ENCODE results near the gene UBE2QL1. TPM values are rescaled to one million over a fixed set of nuclear protein-coding genes. Genes with fewer than 3 reads are reported as not detected.

Gene UBE2QL1
- total RNA-seq, 1 donor from 2014 or later = 0.17 TPM

- no peak for TF ChIP-seq CTCF (IDR thresholded peaks at IDR 0.05; ENCODE audit: insufficient read depth, low read length, poor library complexity, severe bottlenecking)
- no peak overlapping the region for H3K4me3 ChIP-seq (ENCODE audit: low read depth, low read length)
- H3K36me3 ChIP-seq (ENCODE audit: control insufficient read depth, insufficient read depth, low read length) = no peaks in the 10 kb centered on the region
- peaks cover 13% of the 10 kb centered on the region for H3K27me3 ChIP-seq (ENCODE audit: control insufficient read depth, insufficient read depth, low read length)
- no peak for DNase-seq (ENCODE audit: low read depth)
These were observed 41.1 kb downstream of the UBE2QL1 start for GRCh38 chr5:6489643-6490185.

- H3K27me3 ChIP-seq (ENCODE audit: control insufficient read depth, insufficient read depth, low read length) = peaks cover 13% of the 10 kb centered on the region
- H3K4me3 ChIP-seq (ENCODE audit: low read depth, low read length) = no peak overlapping the region
- TF ChIP-seq CTCF (IDR thresholded peaks at IDR 0.05; ENCODE audit: insufficient read depth, low read length, poor library complexity, severe bottlenecking) = no peak
- H3K36me3 ChIP-seq (ENCODE audit: control insufficient read depth, insufficient read depth, low read length) = no peaks in the 10 kb centered on the region
- no peak for DNase-seq (ENCODE audit: low read depth)
These were observed 41.6 kb downstream of the UBE2QL1 start for GRCh38 chr5:6490246-6490645.

GRCh38 chr5:6490693-6491092 lies 42.0 kb downstream of the UBE2QL1 start:
- DNase-seq (ENCODE audit: low read depth) = no peak
- H3K27me3 ChIP-seq (ENCODE audit: control insufficient read depth, insufficient read depth, low read length) = peaks cover 13% of the 10 kb centered on the region
- H3K4me3 ChIP-seq (ENCODE audit: low read depth, low read length) = no peak overlapping the region
- no peak for TF ChIP-seq CTCF (IDR thresholded peaks at IDR 0.05; ENCODE audit: insufficient read depth, low read length, poor library complexity, severe bottlenecking)
- H3K36me3 ChIP-seq (ENCODE audit: control insufficient read depth, insufficient read depth, low read length) = no peaks in the 10 kb centered on the region

GRCh38 chr5:6491196-6491918 lies 42.7 kb downstream of the UBE2QL1 start:
- no peak for TF ChIP-seq CTCF (IDR thresholded peaks at IDR 0.05; ENCODE audit: insufficient read depth, low read length, poor library complexity, severe bottlenecking)
- H3K4me3 ChIP-seq (ENCODE audit: low read depth, low read length) = no peak overlapping the region
- peaks cover 13% of the 10 kb centered on the region for H3K27me3 ChIP-seq (ENCODE audit: control insufficient read depth, insufficient read depth, low read length)
- no peak for DNase-seq (ENCODE audit: low read depth)
- H3K36me3 ChIP-seq (ENCODE audit: control insufficient read depth, insufficient read depth, low read length) = no peaks in the 10 kb centered on the region

GRCh38 chr5:6491919-6492290 lies 43.2 kb downstream of the UBE2QL1 start:
- H3K4me3 ChIP-seq (ENCODE audit: low read depth, low read length) = no peak overlapping the region
- H3K36me3 ChIP-seq (ENCODE audit: control insufficient read depth, insufficient read depth, low read length) = no peaks in the 10 kb centered on the region
- no peak for DNase-seq (ENCODE audit: low read depth)
- no peak for TF ChIP-seq CTCF (IDR thresholded peaks at IDR 0.05; ENCODE audit: insufficient read depth, low read length, poor library complexity, severe bottlenecking)
- peaks cover 13% of the 10 kb centered on the region for H3K27me3 ChIP-seq (ENCODE audit: control insufficient read depth, insufficient read depth, low read length)

- DNase-seq (ENCODE audit: low read depth) = no peak
- Histone ChIP-seq H3K36me3 (ENCODE audit: control insufficient read depth, insufficient read depth, low read length) (no peaks in the 10 kb centered on the region), H3K27me3 (ENCODE audit: control insufficient read depth, insufficient read depth, low read length) (peaks cover 13% of the 10 kb centered on the region), H3K4me3 (ENCODE audit: low read depth, low read length) (no peak overlapping the region)
- no peak for TF ChIP-seq CTCF (IDR thresholded peaks at IDR 0.05; ENCODE audit: insufficient read depth, low read length, poor library complexity, severe bottlenecking)
These were observed 44.3 kb downstream of the UBE2QL1 start for GRCh38 chr5:6492934-6493333.
